ENCODE data around the gene MGLL.

DNA sequence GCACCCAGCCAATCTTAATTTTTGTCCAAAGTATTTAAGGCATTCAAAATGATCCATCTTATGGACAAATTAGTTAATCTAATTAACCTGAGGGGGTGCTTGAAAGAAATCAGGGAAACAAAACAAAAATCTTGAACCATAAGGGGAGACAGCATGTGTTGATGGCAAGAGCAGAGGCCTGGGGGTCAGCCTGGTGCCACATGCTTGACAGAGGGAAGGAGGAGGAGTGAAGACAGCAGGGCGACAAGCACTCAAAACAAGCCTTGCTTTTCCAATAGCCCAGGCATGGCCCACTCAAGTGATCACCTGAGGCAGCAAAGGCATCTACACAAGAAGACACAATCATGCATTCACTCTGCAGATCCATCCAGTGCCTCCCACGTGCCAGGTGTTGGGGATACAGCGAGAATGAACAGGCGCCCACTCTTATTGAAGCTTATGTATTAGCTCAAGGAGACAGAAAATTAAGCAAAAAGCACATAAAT, 25.0 kb upstream of the MGLL start:
- TF ChIP-seq, protein P1, sequence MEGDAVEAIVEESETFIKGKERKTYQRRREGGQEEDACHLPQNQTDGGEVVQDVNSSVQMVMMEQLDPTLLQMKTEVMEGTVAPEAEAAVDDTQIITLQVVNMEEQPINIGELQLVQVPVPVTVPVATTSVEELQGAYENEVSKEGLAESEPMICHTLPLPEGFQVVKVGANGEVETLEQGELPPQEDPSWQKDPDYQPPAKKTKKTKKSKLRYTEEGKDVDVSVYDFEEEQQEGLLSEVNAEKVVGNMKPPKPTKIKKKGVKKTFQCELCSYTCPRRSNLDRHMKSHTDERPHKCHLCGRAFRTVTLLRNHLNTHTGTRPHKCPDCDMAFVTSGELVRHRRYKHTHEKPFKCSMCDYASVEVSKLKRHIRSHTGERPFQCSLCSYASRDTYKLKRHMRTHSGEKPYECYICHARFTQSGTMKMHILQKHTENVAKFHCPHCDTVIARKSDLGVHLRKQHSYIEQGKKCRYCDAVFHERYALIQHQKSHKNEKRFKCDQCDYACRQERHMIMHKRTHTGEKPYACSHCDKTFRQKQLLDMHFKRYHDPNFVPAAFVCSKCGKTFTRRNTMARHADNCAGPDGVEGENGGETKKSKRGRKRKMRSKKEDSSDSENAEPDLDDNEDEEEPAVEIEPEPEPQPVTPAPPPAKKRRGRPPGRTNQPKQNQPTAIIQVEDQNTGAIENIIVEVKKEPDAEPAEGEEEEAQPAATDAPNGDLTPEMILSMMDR (conservative IDR thresholded peaks at IDR 0.05; ENCODE audit: low read length) = no peak
- no peak for TF ChIP-seq EZH2phosphoT487 (IDR thresholded peaks at IDR 0.05; ENCODE audit: borderline replicate concordance, low read depth, low read length)

All from OCI-LY7 (cell line).